Esophagus (tissue), 2 donors: ENCODE data around the gene POLR1D. TPM values are rescaled to one million over a fixed set of nuclear protein-coding genes. Genes with fewer than 3 reads are reported as not detected.

Experiments
- H3K27ac ChIP-seq, 2 donors: one replicate each; pipeline ENCODE4 v1.5.1; 2013; ENCODE audit warnings: low read depth in 2 of 2, mild to moderate bottlenecking in 2 of 2, inconsistent platforms in 1 of 2, low read length in 1 of 2, moderate library complexity in 1 of 2
- H3K27me3 ChIP-seq, 2 donors: one replicate each; pipeline ENCODE4 v1.6.1; 2013; ENCODE audit warnings: low read length in 2 of 2, control low read depth in 1 of 2, mild to moderate bottlenecking in 1 of 2; ENCODE audit not compliant: insufficient read depth in 2 of 2, control insufficient read depth in 1 of 2
- H3K36me3 ChIP-seq, 2 donors: one replicate each; pipeline ENCODE4 v1.6.1; 2013; ENCODE audit warnings: low read length in 1 of 2; ENCODE audit not compliant: control insufficient read depth in 2 of 2, insufficient read depth in 2 of 2
- H3K4me1 ChIP-seq, 2 donors: one replicate each; pipeline ENCODE4 v1.6.1; 2013; ENCODE audit warnings: low read length in 1 of 2; ENCODE audit not compliant: control insufficient read depth in 2 of 2, insufficient read depth in 2 of 2
- H3K4me3 ChIP-seq, 2 donors: one replicate each; pipeline ENCODE4 v1.5.1; 2013; ENCODE audit warnings: low read length in 2 of 2, mild to moderate bottlenecking in 2 of 2, low read depth in 1 of 2, moderate library complexity in 1 of 2
- H3K9me3 ChIP-seq, 2 donors: one replicate each; pipeline ENCODE4 v1.6.1; 2013; ENCODE audit warnings: mild to moderate bottlenecking in 2 of 2, low read depth in 1 of 2, low read length in 1 of 2, moderate library complexity in 1 of 2; ENCODE audit not compliant: control insufficient read depth in 2 of 2, insufficient read depth in 1 of 2
- WGBS, 2 donors: extraction: QIAGEN DNeasy Blood & Tissue Kit; methylation state at CpG; one replicate each; pipeline ENCODE4 v1.1.7; 2013; 5-methylcytosine and 5-hydroxymethylcytosine counted together
- polyA plus RNA-seq, 2 donors: library from polyadenylated mRNA; stranded (reverse); fragments of 200-250 nt; gene quantifications; one replicate each; pipeline ENCODE4 v1.2.3, GENCODE V29; 2013
- donor health status: healthy with polysubstance abuse.
- donor health status: Bipolar disorder and iron deficiency.

The POLR1D gene
- polyA plus RNA-seq: 100 to 1,000 TPM; 126 to 133 TPM

GRCh38 chr13:27621366-27622101, at the start of gene POLR1D:
TSS of gene POLR1D (plus strand) at chr13:27621892. CDS start at chr13:27621984, 92 bp downstream.
- Histone ChIP-seq H3K36me3 (no peaks in the 10 kb centered on the region), H3K9me3 (no peaks in the 10 kb centered on the region), H3K4me3 (peak within 1 kb of the TSS; percentile 85 to 93), H3K27ac (peak within 1 kb of the TSS; percentile 99), H3K4me1 (peaks cover 0 to 4% of the 10 kb centered on the region in 2 donors), H3K27me3 (no peaks in the 10 kb centered on the region)
- whole genome bisulfite sequencing, 2 donors: 0 to 1% methylated on average over 53 to 71 of the region's 71 CpGs

GRCh38 chr13:27572234-27572901, 49.3 kb upstream of the POLR1D start:
- Histone ChIP-seq H3K4me3 (no peak overlapping the region), H3K4me1 (no peaks in the 10 kb centered on the region), H3K27ac (no peak overlapping the region), H3K27me3 (no peaks in the 10 kb centered on the region), H3K36me3 (peaks cover 0 to 4% of the 10 kb centered on the region in 2 donors), H3K9me3 (no peaks in the 10 kb centered on the region)

GRCh38 chr13:27573265-27573664, 48.4 kb upstream of the POLR1D start:
- Histone ChIP-seq H3K36me3 (peaks cover 0 to under 1% of the 10 kb centered on the region in 2 donors), H3K4me1 (no peaks in the 10 kb centered on the region), H3K4me3 (no peak overlapping the region), H3K27ac (peak overlapping the region; percentile 61 to 84), H3K9me3 (no peaks in the 10 kb centered on the region), H3K27me3 (no peaks in the 10 kb centered on the region)
- WGBS, 2 donors: 61 to 66% methylated on average over 2 of the region's 2 CpGs

GRCh38 chr13:27574661-27575060, 47.0 kb upstream of the POLR1D start:
- Histone ChIP-seq H3K27me3 (no peaks in the 10 kb centered on the region), H3K4me1 (no peaks in the 10 kb centered on the region), H3K36me3 (no peaks in the 10 kb centered on the region), H3K9me3 (no peaks in the 10 kb centered on the region), H3K27ac (no peak overlapping the region), H3K4me3 (no peak overlapping the region)
- WGBS, 2 donors: 86 to 90% methylated on average over 1 of the region's 1 CpG

GRCh38 chr13:27578121-27579030, 43.3 kb upstream of the POLR1D start:
- Histone ChIP-seq H3K9me3 (no peaks in the 10 kb centered on the region), H3K36me3 (no peaks in the 10 kb centered on the region), H3K4me3 (no peak overlapping the region), H3K4me1 (no peaks in the 10 kb centered on the region), H3K27me3 (no peaks in the 10 kb centered on the region), H3K27ac (no peak overlapping the region)
- 95 to 96% methylated on average over 6 of the region's 6 CpGs for WGBS, 2 donors

GRCh38 chr13:27583645-27584044, 38.0 kb upstream of the POLR1D start:
- WGBS, 2 donors: 30 to 36% methylated on average over 4 of the region's 4 CpGs
- Histone ChIP-seq H3K9me3 (no peaks in the 10 kb centered on the region), H3K27ac (no peak overlapping the region), H3K4me1 (peaks cover 0 to 2% of the 10 kb centered on the region in 2 donors), H3K4me3 (no peak overlapping the region), H3K36me3 (no peaks in the 10 kb centered on the region), H3K27me3 (no peaks in the 10 kb centered on the region)

- Histone ChIP-seq H3K36me3 (no peaks in the 10 kb centered on the region), H3K4me3 (no peak overlapping the region), H3K4me1 (peaks cover 0 to 2% of the 10 kb centered on the region in 2 donors), H3K9me3 (no peaks in the 10 kb centered on the region), H3K27me3 (no peaks in the 10 kb centered on the region), H3K27ac (no peak overlapping the region)
- 69 to 80% methylated on average over 5 of the region's 5 CpGs for WGBS, 2 donors
Measured at GRCh38 chr13:27587095-27587746, 34.5 kb upstream of the POLR1D start.

- 90 to 100% methylated on average over 1 of the region's 1 CpG for WGBS, 2 donors
- H3K27ac ChIP-seq: no peak overlapping the region
- H3K9me3 ChIP-seq: no peaks in the 10 kb centered on the region
- H3K4me1 ChIP-seq: peaks cover 0 to 2% of the 10 kb centered on the region in 2 donors
- H3K4me3 ChIP-seq: no peak overlapping the region
- H3K27me3 ChIP-seq: no peaks in the 10 kb centered on the region
- no peaks in the 10 kb centered on the region for H3K36me3 ChIP-seq
Measured at GRCh38 chr13:27588405-27588804, 33.3 kb upstream of the POLR1D start.

- no peaks in the 10 kb centered on the region for H3K36me3 ChIP-seq
- no peaks in the 10 kb centered on the region for H3K27me3 ChIP-seq
- H3K4me1 ChIP-seq: no peaks in the 10 kb centered on the region
- H3K27ac ChIP-seq: no peak overlapping the region
- H3K4me3 ChIP-seq: no peak overlapping the region
- H3K9me3 ChIP-seq: no peaks in the 10 kb centered on the region
Measured at GRCh38 chr13:27592865-27593264, 28.8 kb upstream of the POLR1D start.
